ENCODE measurements around the gene DMRTC1B. TPM values are rescaled to one million over a fixed set of nuclear protein-coding genes. Genes with fewer than 3 reads are reported as not detected.

DMRTC1B gene
- total RNA-seq, 1 donor from 2014 or later: 0.20 TPM

Other genes with a start within 250 kb of the DMRTC1B start
- gene HDAC8, start 204.0 kb upstream of the DMRTC1B start, total RNA-seq: 28.0 and 48.0 TPM in 2 replicates
- 4.0 and 8.0 TPM in 2 replicates for gene PHKA1, start 62.6 kb upstream of the DMRTC1B start, total RNA-seq
- gene FAM236B, start 5.8 kb downstream of the DMRTC1B start, total RNA-seq: not detected in 2 replicates
- not detected in 2 replicates for gene FAM236D, start 31.3 kb downstream of the DMRTC1B start, total RNA-seq
- not detected in 2 replicates for gene FAM236C, start 135.7 kb downstream of the DMRTC1B start, total RNA-seq
- gene FAM236A, start 161.3 kb downstream of the DMRTC1B start, total RNA-seq: not detected in 2 replicates
- gene DMRTC1, start 166.9 kb downstream of the DMRTC1B start, total RNA-seq: 0.15 TPM in 1 of 2 replicates, not detected in the other
- gene PABPC1L2B, start 226.0 kb downstream of the DMRTC1B start, total RNA-seq: not detected in 2 replicates